HG03175 (cell line): ENCODE results near the gene RIMS4.
"Not testable (repeated sequence)": the region's sequence is repeated elsewhere in the genome, so short reads cannot be mapped to it uniquely, and the experiment has no call there.

ENCODE experiments used
- ATAC-seq: cut with Tn5 transposase; IDR thresholded peaks from one replicate; pipeline ENCODE4 v1.9.1; 2021; ENCODE audit warnings: mild to moderate bottlenecking, moderate library complexity; ENCODE audit not compliant: unreplicated experiment

RIMS4 gene

DNA sequence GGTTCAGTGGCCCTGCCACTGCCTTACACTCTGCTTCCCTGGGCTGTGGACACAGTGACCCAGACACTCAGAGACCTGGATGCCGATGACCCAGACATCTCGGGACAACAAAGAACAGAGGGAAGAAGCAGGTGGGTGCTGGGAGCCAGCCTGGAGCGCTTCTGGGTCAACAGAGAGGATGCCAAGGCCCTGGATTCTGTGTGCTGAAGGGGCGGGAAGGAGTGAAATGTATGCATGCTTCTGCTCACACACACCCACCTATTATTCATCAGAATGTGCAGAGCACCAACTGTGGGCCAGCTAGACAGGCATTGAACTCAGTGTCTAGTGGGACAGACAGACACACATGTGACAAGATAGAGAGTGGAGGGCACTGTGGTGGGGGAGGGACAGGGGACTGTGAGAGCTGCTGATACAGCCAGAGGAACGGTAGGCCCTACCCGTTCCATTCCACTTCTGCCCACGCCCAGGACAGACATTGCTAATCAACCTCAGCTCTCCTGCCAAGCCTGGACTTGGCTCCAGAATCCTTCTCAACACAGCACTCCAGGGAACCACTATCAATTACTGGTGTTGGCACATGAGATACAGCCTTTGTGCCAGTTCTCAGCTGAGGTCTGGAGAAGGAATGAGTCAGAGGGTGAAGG, 44.5 kb downstream of the RIMS4 start:
- ATAC-seq = no peak

DNA sequence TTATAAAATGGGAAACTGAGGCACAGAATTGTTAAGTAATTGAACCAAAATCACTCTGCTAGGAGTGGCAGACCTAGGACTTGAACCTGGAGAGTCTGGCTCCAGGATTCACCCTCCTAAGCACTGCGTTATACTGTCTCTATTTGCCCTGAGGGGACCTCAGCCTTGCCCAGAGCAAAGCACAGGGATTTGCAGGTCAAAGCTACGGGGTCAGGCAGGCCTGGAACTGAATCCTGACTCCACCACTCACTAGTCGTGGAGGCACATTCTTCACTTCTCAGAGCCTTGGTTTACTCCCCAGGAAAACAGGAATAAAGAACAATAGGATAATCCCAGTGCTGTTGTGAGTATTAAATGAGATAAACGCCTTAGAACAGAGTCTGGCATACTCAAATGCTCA, 45.3 kb downstream of the RIMS4 start:
- no peak for ATAC-seq

DNA sequence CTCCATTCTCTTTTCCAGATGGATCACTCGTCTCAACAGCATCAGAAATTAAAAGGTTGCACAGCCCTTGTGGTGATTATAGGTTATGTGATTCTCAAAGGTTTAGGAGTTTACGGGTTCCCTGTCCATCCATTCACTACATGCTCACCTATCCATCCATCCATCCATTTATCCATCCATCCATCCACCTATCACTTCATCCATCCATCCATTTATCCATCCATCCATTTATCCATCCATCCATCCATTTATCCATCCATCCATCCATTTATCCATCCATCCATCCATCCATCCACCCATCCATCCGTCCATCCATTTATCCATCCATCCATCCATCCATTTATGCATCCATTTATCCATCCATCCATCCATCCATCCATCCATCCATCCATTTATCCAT, 46.5 kb downstream of the RIMS4 start:
- not testable (repeated sequence) for ATAC-seq

DNA sequence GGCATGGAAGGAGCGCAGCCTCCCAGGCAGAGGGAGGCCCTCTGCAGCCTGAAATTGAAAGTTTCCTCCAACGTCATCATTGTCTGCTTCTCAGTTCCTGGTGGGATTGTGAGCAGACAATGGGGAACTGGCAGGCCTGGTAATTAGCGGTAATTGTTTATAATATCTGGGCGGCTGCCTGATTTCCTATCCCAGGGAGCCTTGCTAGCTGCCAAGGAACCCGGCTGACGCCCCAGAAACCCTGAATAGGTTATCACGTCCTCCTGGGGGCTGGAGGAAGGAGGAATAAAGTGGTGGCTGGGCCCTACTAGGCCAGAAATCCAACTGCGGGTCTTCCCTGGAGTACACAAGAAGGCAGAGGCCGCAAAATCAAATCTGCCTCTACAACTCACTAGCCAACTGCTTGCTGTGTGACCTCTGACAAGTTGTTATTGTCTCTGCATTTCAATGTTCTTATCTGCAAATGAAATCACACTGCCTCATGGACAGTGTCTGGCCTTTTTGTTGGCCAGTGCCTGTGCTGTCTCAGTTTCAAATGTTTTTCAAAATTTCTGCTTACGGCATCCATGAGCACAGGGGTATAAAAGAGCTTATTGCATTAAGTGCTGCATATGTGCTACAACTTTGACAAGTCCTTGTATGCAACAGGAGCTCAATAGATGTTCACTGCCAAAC, 47.7 kb downstream of the RIMS4 start:
- no peak for ATAC-seq

- no peak for ATAC-seq
Measured at GRCh38 chr20:44761423-44761822, 48.9 kb downstream of the RIMS4 start.

- ATAC-seq = no peak
Measured at GRCh38 chr20:44759595-44759994, 50.8 kb downstream of the RIMS4 start.

DNA sequence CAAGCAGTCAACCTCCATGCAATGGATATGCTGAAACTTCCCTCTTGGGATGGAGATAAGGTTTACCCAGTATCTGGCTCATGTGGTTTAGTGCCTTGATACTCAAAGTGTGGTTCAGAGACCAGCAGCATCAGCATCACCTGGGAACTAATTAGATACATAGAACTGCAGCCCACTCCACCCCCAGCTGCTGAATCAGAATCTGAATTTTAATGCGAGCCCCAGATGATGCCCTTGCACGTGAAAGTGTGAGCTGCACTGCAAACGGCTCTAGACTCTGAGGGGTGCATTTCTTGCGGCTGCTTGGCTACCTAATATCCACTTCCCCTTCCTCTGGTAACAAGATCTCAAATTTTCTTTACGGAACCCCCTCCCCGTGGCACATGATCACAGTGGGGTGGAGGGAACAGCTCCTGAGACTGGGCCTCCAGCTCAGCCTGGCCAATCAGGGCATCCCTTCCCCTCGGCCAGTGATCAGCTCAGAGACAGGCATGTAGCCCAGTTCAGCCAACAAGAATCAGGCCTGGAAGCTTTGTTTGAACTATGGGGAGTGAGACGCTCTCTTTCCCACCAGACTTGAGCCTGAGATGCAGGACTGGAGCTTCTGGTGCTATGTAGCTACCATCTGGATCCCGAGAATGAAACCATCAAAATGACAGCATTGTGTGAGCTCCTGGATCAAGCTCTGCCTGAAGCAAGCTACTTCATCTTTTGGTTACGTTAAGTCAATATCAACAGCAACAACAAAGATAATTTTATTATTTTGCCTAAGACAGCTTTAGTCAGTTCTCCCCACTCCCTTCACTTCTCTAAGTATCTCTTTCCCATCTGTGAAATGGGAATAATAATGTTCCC, 51.9 kb downstream of the RIMS4 start:
- no peak for ATAC-seq

GRCh38 chr20:44756956-44757355, 53.4 kb downstream of the RIMS4 start:
- no peak for ATAC-seq

DNA sequence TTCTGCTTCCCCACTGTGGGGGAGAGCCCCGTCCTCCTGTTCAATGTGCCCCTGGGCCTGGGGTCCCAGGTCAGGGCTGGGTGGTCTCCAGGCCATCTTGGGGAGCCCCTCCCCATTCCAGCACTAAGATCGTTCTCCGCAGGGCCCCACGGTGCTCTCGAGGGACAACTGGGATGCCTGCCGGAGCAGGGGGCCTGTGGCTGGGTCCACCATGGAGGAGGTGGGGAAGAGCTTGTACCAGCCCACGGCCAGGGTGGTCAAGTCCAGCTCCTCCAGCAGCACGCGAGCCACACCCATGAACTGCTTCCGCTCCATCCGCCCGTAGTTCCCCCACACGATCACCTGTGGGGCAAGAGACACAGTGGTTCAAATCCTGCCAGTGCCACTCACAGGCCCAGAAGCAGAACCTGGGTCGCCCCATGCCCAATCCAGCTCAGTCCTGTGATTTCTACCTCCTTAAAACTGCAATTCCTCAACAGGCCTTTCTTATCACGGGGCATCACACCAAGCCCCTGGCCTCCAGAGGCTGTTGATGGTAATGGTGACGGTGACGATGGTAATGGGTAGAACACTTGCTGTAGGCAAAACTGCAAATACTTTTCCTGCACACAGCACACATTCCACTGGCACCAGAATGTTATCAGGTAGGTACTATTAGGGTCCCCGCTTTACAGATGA, 54.2 kb downstream of the RIMS4 start:
- ATAC-seq = no peak

DNA sequence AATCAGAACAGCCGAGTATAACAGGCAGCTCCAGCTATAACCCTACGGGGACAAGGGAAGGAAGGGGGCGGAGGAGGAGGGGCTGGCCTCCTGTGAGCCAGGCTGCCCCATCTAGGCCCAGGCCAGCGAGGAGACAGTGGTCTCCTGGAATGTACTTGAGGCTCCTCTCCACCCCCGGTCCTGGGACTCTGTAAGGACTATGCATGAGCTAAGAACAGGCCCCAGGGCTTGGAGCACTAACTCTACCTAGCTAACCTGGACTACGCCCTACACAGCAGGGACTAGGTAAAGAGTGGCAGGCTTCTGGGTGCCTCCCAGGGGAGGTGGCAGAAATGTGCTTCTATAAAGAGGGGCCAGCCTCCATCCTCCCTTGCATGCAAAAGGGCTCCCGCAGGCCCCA, 55.8 kb downstream of the RIMS4 start:
- ATAC-seq = no peak

DNA sequence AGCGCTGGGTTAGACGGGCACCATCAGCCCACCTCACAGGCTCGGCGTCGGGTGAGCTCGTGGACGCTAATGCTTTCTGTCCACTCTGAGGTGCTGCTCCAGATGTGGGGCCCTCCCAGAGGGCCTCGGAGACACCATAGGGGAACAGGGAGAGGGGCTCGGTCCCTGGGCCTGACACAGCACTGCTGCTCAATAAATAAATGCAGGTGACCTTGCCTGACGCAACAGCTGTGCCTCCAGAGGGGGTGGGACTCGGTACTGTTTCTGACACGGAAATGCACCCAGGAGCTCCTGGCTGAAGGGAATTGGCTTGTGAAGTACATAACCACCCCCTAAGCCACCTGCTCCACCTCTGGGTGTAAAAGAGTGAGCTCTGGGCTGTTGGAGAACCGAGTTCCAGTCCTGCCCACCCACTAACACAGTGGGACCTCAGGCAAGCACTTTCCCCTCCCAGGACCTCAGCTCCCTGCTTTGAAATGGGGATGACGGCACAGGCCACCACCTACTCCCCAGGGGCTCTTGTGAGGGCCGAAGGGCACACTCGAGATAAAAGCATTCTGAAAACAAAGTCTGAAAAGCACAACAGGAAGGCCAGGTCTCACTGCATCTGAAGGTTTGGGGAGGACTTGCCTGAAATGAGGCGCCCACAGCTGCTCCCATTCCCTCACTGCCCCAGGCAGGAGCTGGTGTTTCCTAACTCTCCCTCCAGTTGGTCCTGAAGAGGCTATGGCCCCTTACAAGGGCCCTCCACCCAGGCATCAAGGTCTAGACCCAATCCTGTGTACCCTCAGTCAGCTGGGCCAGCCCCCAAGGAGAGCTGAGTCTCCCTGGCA, 58.0 kb downstream of the RIMS4 start:
- ATAC-seq = no peak

DNA sequence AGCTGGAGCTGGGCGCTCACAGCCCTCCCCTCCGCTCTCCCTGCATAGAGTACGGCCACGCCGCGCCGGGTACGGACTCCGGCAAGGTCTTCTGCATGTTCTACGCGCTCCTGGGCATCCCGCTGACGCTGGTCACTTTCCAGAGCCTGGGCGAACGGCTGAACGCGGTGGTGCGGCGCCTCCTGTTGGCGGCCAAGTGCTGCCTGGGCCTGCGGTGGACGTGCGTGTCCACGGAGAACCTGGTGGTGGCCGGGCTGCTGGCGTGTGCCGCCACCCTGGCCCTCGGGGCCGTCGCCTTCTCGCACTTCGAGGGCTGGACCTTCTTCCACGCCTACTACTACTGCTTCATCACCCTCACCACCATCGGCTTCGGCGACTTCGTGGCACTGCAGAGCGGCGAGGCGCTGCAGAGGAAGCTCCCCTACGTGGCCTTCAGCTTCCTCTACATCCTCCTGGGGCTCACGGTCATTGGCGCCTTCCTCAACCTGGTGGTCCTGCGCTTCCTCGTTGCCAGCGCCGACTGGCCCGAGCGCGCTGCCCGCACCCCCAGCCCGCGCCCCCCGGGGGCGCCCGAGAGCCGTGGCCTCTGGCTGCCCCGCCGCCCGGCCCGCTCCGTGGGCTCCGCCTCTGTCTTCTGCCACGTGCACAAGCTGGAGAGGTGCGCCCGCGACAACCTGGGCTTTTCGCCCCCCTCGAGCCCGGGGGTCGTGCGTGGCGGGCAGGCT, 60.1 kb downstream of the RIMS4 start:
- no peak for ATAC-seq

- no peak for ATAC-seq
Measured at GRCh38 chr20:44748005-44748370, 62.4 kb downstream of the RIMS4 start.

DNA sequence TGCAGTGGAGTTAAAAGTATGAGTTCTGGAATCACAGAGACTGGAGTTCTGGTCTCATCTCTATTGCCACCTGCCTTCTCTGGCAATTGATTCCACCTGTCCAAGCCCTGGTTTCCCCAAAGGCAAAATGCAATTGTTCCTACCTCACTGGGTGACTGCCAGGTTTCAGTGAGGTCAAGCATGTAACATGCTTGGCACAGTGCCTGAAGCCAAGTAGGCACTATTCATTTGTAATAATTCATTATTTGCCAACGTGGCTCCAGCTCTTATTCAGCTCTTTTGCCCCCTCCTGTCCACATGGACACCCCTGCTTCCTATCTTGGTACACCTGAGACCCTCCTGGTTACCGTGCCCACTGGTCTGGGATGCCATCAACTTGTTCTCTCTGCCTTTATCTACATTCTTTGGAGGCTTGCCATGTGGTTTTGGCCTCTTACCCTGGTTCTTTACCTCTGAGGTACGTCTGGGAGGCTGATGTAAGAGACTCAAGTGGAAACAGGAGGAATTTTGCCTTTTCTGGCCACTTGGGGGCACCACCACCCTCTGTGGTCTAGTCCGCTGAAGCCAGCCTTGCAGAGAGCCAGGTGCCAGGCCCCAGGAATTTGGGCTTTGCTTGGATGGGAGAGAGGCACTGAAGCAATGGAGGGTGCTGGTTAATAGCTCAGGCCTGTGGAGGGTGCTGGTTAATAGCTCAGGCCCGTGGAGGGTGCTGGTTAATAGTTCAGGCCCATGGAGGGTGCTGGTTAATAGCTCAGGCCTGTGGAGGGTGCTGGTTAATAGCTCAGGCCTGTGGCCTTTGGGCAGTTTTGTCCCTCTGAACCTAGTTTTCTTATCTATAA, 63.0 kb downstream of the RIMS4 start:
- no peak for ATAC-seq

GRCh38 chr20:44746367-44747165, 63.8 kb downstream of the RIMS4 start:
- no peak for ATAC-seq

DNA sequence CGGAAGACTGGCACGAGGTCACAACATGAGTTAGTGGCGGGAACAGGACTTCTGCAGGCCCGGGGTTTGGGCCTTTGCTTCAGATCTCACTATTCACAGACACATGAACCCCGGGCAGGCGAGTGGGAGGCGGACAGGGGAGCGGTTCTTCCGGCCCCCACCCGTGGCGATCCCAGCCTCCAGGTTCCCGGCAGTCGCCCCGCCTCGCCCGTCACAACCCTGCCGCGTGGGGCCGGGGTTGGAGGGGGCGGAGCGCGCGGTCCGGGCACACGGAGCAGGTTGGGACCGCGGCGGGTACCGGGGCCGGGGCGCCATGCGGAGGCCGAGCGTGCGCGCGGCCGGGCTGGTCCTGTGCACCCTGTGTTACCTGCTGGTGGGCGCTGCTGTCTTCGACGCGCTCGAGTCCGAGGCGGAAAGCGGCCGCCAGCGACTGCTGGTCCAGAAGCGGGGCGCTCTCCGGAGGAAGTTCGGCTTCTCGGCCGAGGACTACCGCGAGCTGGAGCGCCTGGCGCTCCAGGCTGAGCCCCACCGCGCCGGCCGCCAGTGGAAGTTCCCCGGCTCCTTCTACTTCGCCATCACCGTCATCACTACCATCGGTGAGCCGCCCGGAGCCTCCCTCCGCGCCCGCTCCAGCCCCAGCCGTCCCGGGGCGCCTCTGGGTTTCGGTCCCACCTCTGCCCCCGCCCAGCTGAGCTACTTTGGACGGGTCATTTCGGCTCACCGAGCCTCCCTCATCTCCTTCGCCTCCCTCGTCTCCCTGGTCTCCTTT, 64.6 kb downstream of the RIMS4 start, which contains the start of gene KCNK15:
TSS of gene KCNK15 (plus strand) at position 268 of the 769 bp plus-strand sequence. CDS start at position 314, 46 bp downstream.
- no peak for ATAC-seq

DNA sequence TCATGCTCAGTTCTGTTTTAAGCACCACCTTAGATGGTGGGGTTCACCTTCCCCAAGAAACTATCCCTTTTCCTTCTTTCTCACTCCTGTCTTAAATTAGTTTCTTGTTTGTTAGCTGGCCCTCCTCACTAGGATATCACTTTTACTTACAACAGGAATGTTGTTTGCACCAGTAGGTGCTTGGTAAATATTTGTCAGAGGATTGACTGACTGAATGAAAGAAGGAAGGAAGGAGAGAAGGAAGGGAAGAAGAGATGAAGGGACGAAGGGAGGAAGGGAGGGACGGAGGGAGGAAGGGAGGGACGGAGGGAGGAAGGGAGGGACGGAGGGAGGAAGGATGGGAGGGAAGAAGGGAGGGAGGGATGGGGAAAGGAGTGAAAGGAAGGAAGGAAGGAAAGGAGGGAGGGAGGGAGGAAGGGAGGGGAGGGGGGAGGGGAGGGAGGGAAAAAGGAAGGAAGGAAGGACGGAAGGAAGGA, 65.2 kb downstream of the RIMS4 start:
- no peak for ATAC-seq
